Right atrium auricular region (tissue), 2 donors: Measurements from ENCODE around the gene SNX32. TPM values are rescaled to one million over a fixed set of nuclear protein-coding genes. Genes with fewer than 3 reads are reported as not detected.

Experiments used
- DNase-seq: peaks from one replicate; pipeline ENCODE4 v3.0.0-alpha.2; 2019; ENCODE audit warnings: low spot score
- H3K27ac ChIP-seq, 2 donors: fragments of 200-600 bp; sonication (generic); 1 replicate in 1 of 2; 2 replicates in 1 of 2; pipeline ENCODE4 v1.5.1; 2016 to 2019
- H3K27me3 ChIP-seq, 2 donors: fragments of 200-600 bp; sonication (generic); one replicate each; pipeline versions ENCODE4 v1.5.1 to v1.6.0; 2017 to 2019
- H3K36me3 ChIP-seq: fragments of 200-600 bp; sonication (generic); one replicate; pipeline ENCODE4 v1.5.1; 2016
- H3K4me1 ChIP-seq, 2 donors: fragments of 200-600 bp; sonication (generic); one replicate each; pipeline versions ENCODE4 v1.5.1 to v1.6.0; 2017 to 2019
- H3K4me3 ChIP-seq, 2 donors: fragments of 200-600 bp; sonication (generic); 1 replicate in 1 of 2; 2 replicates in 1 of 2; pipeline ENCODE4 v1.5.1; 2017 to 2019; ENCODE audit warnings: mild to moderate bottlenecking in 1 of 2, moderate library complexity in 1 of 2
- H3K9me3 ChIP-seq, 2 donors: fragments of 200-600 bp; sonication (generic); one replicate each; pipeline ENCODE4 v1.5.1; 2019
- CTCF ChIP-seq, 2 donors: fragments of 200-600 bp; sonication (generic); IDR thresholded peaks; one replicate each; pipeline ENCODE4 v1.5.1; 2019; ENCODE audit warnings: antibody characterized with exemption in 2 of 2
- total RNA-seq, 2 donors: library from RNA; depleted of rRNA; stranded (reverse); fragments of >200 nt; gene quantifications; one replicate each; pipeline ENCODE4 v1.1.0, GENCODE V29; 2016

SNX32 gene
- total RNA-seq, 2 donors from 2014 or later = 0.20 to 0.37 TPM

- no peak overlapping the region for H3K27ac ChIP-seq
- H3K36me3 ChIP-seq = peaks cover 30% of the 10 kb centered on the region
- H3K27me3 ChIP-seq = no peaks in the 10 kb centered on the region
- H3K9me3 ChIP-seq = no peaks in the 10 kb centered on the region
- no peak for TF ChIP-seq CTCF (IDR thresholded peaks at IDR 0.05)
- DNase-seq = no peak
- H3K4me1 ChIP-seq = peaks cover 0 to 26% of the 10 kb centered on the region in 2 donors
- no peak overlapping the region for H3K4me3 ChIP-seq
Measured at GRCh38 chr11:65883058-65883761, 49.4 kb downstream of the SNX32 start.

GRCh38 chr11:65883786-65884715 is 50.3 kb downstream of the SNX32 start:
- peaks cover 30% of the 10 kb centered on the region for H3K36me3 ChIP-seq
- peaks cover 0 to 31% of the 10 kb centered on the region in 2 donors for H3K4me1 ChIP-seq
- DNase-seq = no peak
- H3K9me3 ChIP-seq = no peaks in the 10 kb centered on the region
- TF ChIP-seq CTCF (IDR thresholded peaks at IDR 0.05) = no peak
- H3K4me3 ChIP-seq = no peak overlapping the region
- no peak overlapping the region for H3K27ac ChIP-seq
- H3K27me3 ChIP-seq = no peaks in the 10 kb centered on the region

- DNase-seq = no peak
- Histone ChIP-seq H3K9me3 (no peaks in the 10 kb centered on the region), H3K36me3 (peaks cover 30% of the 10 kb centered on the region), H3K27me3 (no peaks in the 10 kb centered on the region), H3K4me1 (peaks cover 0 to 38% of the 10 kb centered on the region in 2 donors), H3K4me3 (no peak overlapping the region), H3K27ac (peak overlapping the region; percentile 22 to 33)
- TF ChIP-seq CTCF (IDR thresholded peaks at IDR 0.05) = peak; percentile 96 to 98
Measured at GRCh38 chr11:65884716-65885092, 50.9 kb downstream of the SNX32 start.

GRCh38 chr11:65885231-65885630 is 51.5 kb downstream of the SNX32 start:
- DNase-seq = no peak
- TF ChIP-seq CTCF (IDR thresholded peaks at IDR 0.05) = no peak
- H3K27ac ChIP-seq = peak overlapping the region in 1 of 2 donors; percentile 33
- peaks cover 0 to 43% of the 10 kb centered on the region in 2 donors for H3K4me1 ChIP-seq
- no peak overlapping the region for H3K4me3 ChIP-seq
- H3K9me3 ChIP-seq = no peaks in the 10 kb centered on the region
- H3K36me3 ChIP-seq = peaks cover 30% of the 10 kb centered on the region
- H3K27me3 ChIP-seq = no peaks in the 10 kb centered on the region

- Histone ChIP-seq H3K36me3 (peaks cover 30% of the 10 kb centered on the region), H3K4me3 (no peak overlapping the region), H3K9me3 (no peaks in the 10 kb centered on the region), H3K4me1 (peaks cover 0 to 43% of the 10 kb centered on the region in 2 donors), H3K27ac (no peak overlapping the region), H3K27me3 (no peaks in the 10 kb centered on the region)
- DNase-seq = no peak
- TF ChIP-seq CTCF (IDR thresholded peaks at IDR 0.05) = no peak
Measured at GRCh38 chr11:65885808-65886536, 52.2 kb downstream of the SNX32 start.
